Measurements from ENCODE around the gene ADAMTS15. TPM values are rescaled to one million over a fixed set of nuclear protein-coding genes. Genes with fewer than 3 reads are reported as not detected.

Gene ADAMTS15
- total RNA-seq, 1 donor from 2014 or later: 9.9 TPM

DNA sequence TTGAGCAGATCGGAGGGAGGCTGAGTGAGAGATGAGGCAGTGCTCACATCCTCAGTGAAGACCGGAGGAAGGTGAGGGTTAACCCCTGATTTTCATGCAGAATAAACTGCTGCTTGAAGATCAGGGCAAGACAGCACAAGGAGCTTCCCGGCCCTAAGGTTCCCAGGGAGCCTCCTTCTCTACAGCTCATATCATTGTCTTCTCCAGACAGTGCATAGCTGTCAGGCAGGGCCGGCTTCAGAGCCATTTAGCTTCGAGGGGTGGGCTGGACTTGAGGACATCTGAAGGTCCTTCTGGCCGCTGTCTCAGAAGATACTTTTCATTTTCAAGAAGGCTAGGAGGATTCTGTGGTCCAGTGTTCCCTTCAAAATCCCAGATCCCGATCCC, 27.3 kb upstream of the ADAMTS15 start:
- Mint-ChIP-seq H3K4me3 (no peak overlapping the region), H3K27me3 (ENCODE audit: low read depth) (peaks cover 44% of the 10 kb centered on the region), H3K4me1 (peaks cover 19% of the 10 kb centered on the region), H3K27ac (no peak overlapping the region), H3K9me3 (no peaks in the 10 kb centered on the region), H3K36me3 (no peaks in the 10 kb centered on the region)
- TF ChIP-seq, protein P1, sequence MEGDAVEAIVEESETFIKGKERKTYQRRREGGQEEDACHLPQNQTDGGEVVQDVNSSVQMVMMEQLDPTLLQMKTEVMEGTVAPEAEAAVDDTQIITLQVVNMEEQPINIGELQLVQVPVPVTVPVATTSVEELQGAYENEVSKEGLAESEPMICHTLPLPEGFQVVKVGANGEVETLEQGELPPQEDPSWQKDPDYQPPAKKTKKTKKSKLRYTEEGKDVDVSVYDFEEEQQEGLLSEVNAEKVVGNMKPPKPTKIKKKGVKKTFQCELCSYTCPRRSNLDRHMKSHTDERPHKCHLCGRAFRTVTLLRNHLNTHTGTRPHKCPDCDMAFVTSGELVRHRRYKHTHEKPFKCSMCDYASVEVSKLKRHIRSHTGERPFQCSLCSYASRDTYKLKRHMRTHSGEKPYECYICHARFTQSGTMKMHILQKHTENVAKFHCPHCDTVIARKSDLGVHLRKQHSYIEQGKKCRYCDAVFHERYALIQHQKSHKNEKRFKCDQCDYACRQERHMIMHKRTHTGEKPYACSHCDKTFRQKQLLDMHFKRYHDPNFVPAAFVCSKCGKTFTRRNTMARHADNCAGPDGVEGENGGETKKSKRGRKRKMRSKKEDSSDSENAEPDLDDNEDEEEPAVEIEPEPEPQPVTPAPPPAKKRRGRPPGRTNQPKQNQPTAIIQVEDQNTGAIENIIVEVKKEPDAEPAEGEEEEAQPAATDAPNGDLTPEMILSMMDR (IDR thresholded peaks at IDR 0.05; ENCODE audit: unreplicated experiment): no peak
- DNase-seq (ENCODE audit: low spot score in 2 of 2, unreplicated experiment in 2 of 2): no peak

DNA sequence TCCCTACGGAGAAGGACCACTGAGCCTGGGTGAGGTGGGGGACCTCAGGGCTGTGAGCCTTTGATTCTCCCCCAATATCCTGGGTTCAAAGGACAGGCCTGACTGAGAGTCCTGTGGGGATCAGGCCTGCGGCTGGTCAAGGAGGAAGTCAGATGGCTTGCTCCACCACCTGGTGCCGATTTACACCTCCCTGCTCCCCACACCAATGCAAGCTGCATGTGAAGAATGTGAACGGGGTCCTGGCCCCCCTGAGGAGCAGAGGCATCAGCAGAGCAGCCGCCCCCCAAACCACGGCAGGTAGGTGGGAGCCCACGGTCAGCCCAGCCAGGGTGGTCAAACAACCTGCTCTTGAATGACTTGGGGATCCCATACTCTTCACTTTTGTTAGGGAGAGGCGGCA, 26.7 kb upstream of the ADAMTS15 start:
- TF ChIP-seq, protein P1 (IDR thresholded peaks at IDR 0.05; ENCODE audit: unreplicated experiment): no peak
- Mint-ChIP-seq H3K36me3 (no peaks in the 10 kb centered on the region), H3K27me3 (ENCODE audit: low read depth) (peaks cover 46% of the 10 kb centered on the region), H3K4me1 (peaks cover 19% of the 10 kb centered on the region), H3K27ac (no peak overlapping the region), H3K9me3 (no peaks in the 10 kb centered on the region), H3K4me3 (no peak overlapping the region)
- no peak for DNase-seq (ENCODE audit: low spot score in 2 of 2, unreplicated experiment in 2 of 2)

DNA sequence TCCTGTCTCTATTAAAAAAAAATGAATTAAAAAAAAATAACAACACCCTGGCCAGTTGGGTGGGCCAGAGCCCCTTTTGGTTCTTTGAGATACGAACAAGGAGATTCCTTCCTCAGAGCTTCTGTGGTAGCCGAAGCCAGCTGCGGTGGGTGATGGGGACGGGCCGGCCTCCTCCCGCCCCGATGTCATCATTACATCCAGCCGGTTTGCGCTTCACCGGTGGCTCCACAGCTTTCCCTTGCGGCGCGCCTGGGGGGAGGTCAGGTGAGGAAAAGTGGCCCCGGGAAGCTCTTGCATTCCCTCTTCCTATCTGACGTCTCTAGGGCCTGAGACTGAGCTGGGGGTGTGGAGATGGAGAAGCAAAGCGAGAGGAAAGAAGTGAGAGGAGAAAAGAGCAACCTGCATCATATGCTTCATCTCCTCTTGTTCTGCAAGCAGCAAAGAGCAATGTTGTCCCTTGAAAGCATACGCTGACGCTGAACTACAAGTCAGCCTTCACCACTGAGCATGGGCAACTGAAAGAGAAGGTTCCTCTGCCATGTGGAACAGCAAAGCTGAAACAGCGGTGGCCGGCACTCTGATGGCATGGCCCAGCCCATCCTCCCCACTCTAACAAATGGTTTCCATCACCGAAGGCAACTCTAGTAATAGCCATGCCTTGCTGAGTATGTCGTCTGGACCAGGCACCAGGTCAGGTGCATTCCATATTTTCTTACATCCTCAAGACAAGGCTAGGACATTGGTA, 26.0 kb upstream of the ADAMTS15 start:
- DNase-seq (ENCODE audit: low spot score in 2 of 2, unreplicated experiment in 2 of 2): no peak
- Mint-ChIP-seq H3K4me1 (peaks cover 26% of the 10 kb centered on the region), H3K36me3 (no peaks in the 10 kb centered on the region), H3K4me3 (no peak overlapping the region), H3K27me3 (ENCODE audit: low read depth) (peaks cover 53% of the 10 kb centered on the region), H3K27ac (no peak overlapping the region), H3K9me3 (no peaks in the 10 kb centered on the region)
- TF ChIP-seq, protein P1 (IDR thresholded peaks at IDR 0.05; ENCODE audit: unreplicated experiment): no peak

GRCh38 chr11:130423541-130424142, 24.8 kb upstream of the ADAMTS15 start:
- H3K27me3 Mint-ChIP-seq (ENCODE audit: low read depth): peaks cover 58% of the 10 kb centered on the region
- no peaks in the 10 kb centered on the region for H3K36me3 Mint-ChIP-seq
- H3K27ac Mint-ChIP-seq: no peak overlapping the region
- no peak for DNase-seq (ENCODE audit: low spot score in 2 of 2, unreplicated experiment in 2 of 2)
- TF ChIP-seq, protein P1 (IDR thresholded peaks at IDR 0.05; ENCODE audit: unreplicated experiment): no peak
- H3K9me3 Mint-ChIP-seq: no peaks in the 10 kb centered on the region
- peaks cover 26% of the 10 kb centered on the region for H3K4me1 Mint-ChIP-seq
- no peak overlapping the region for H3K4me3 Mint-ChIP-seq

DNA sequence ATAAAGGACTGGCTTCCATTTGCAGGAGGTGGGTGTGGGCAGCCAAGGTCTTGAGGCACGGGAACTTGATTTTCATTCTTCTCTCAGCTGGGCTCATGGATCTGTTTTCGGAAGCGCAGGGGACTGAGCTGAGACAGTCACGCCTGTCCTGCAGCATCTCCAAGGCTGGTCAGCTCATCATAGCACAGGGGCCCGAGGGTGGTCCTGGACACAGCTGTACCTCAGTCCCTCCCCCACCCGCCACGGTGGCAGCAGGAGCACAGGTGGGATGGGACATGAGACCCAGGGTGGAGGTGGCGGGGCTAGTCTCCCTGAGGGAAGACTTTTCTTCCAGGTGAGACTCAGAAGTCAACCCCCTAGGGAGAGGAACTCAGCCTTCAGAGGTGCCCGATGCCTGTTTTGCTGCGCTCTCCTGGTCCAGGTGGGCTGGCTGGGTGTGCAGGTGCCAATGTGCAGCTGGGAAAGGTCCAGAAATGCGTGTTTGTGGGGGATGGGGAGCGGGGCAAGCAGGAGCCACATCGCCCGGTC, 23.8 kb upstream of the ADAMTS15 start:
- Mint-ChIP-seq H3K27me3 (ENCODE audit: low read depth) (peaks cover 67% of the 10 kb centered on the region), H3K4me1 (peaks cover 31% of the 10 kb centered on the region), H3K27ac (no peak overlapping the region), H3K9me3 (no peaks in the 10 kb centered on the region), H3K4me3 (no peak overlapping the region), H3K36me3 (peaks cover 1% of the 10 kb centered on the region)
- TF ChIP-seq, protein P1 (IDR thresholded peaks at IDR 0.05; ENCODE audit: unreplicated experiment): no peak
- no peak for DNase-seq (ENCODE audit: low spot score in 2 of 2, unreplicated experiment in 2 of 2)

Data from mesothelial cell of epicardium (in vitro differentiated cells).